ENCODE results near the gene AFAP1L2. TPM values are rescaled to one million over a fixed set of nuclear protein-coding genes. Genes with fewer than 3 reads are reported as not detected.
"Not testable (repeated sequence)": the region's sequence is repeated elsewhere in the genome, so short reads cannot be mapped to it uniquely, and the experiment has no call there.

AFAP1L2 gene
- total RNA-seq, 3 donors from 2014 or later = 6.7 to 23.4 (median 11.6) TPM

GRCh38 chr10:114337510-114338462, 66.5 kb downstream of the AFAP1L2 start:
- no peak for TF ChIP-seq CTCF (IDR thresholded peaks at IDR 0.05)
- intact Hi-C loops (cut with DNase I, micrococcal nuclease) = no loop called here
- Histone ChIP-seq H3K36me3 (ENCODE audit: low read depth) (no peaks in the 10 kb centered on the region), H3K9me3 (no peaks in the 10 kb centered on the region), H3K4me3 (no peak overlapping the region), H3K4me1 (ENCODE audit: low read depth) (no peaks in the 10 kb centered on the region)
- DNase-seq (no peak), ATAC-seq (no peak)

- Histone ChIP-seq H3K4me3 (no peak overlapping the region), H3K9me3 (no peaks in the 10 kb centered on the region), H3K4me1 (ENCODE audit: low read depth) (no peaks in the 10 kb centered on the region), H3K36me3 (ENCODE audit: low read depth) (no peaks in the 10 kb centered on the region)
- no peak for TF ChIP-seq CTCF (IDR thresholded peaks at IDR 0.05)
- intact Hi-C loops (cut with DNase I, micrococcal nuclease) = no loop called here
- ATAC-seq = no peak
- no peak for DNase-seq
Observed at GRCh38 chr10:114336823-114337509, 67.3 kb downstream of the AFAP1L2 start.

- ATAC-seq (no peak), DNase-seq (no peak)
- Histone ChIP-seq H3K4me1 (ENCODE audit: low read depth) (no peaks in the 10 kb centered on the region), H3K9me3 (no peaks in the 10 kb centered on the region), H3K36me3 (ENCODE audit: low read depth) (no peaks in the 10 kb centered on the region), H3K4me3 (no peak overlapping the region)
- TF ChIP-seq CTCF (IDR thresholded peaks at IDR 0.05) = no peak
- intact Hi-C loops (cut with DNase I, micrococcal nuclease) = no loop called here
Observed at GRCh38 chr10:114335614-114336013, 68.7 kb downstream of the AFAP1L2 start.

GRCh38 chr10:114334301-114334700, 70.0 kb downstream of the AFAP1L2 start:
- no peak for TF ChIP-seq CTCF (IDR thresholded peaks at IDR 0.05)
- intact Hi-C loops (cut with DNase I, micrococcal nuclease) = no loop called here
- ATAC-seq (no peak), DNase-seq (no peak)
- H3K9me3 ChIP-seq = no peaks in the 10 kb centered on the region
- no peaks in the 10 kb centered on the region for H3K4me1 ChIP-seq (ENCODE audit: low read depth)
- H3K4me3 ChIP-seq = no peak overlapping the region
- H3K36me3 ChIP-seq (ENCODE audit: low read depth) = no peaks in the 10 kb centered on the region

GRCh38 chr10:114333441-114333840, 70.9 kb downstream of the AFAP1L2 start:
- H3K36me3 ChIP-seq (ENCODE audit: low read depth); ATAC-seq; intact Hi-C loops (cut with DNase I, micrococcal nuclease); DNase-seq; H3K4me1 ChIP-seq (ENCODE audit: low read depth); H3K9me3 ChIP-seq; H3K4me3 ChIP-seq: not testable (repeated sequence)
